DND-41 (cell line): ENCODE data around the gene PTPRN2.

Experiments used
- EZH2 ChIP-seq: IDR thresholded peaks from 3 replicates; pipeline ENCODE4 v1.6.1; 2012; ENCODE audit warnings: borderline replicate concordance, low read depth, mild to moderate bottlenecking, moderate library complexity, low read length, inconsistent platforms; ENCODE audit not compliant: severe bottlenecking
- TF ChIP-seq, protein P1 (sequence below): IDR thresholded peaks from 2 replicates; pipeline ENCODE4 v1.5.1; 2012; ENCODE audit warnings: borderline replicate concordance, low read length, moderate library complexity, mild to moderate bottlenecking; ENCODE audit not compliant: poor library complexity, severe bottlenecking; ENCODE audit errors: extremely low read depth

DNA sequence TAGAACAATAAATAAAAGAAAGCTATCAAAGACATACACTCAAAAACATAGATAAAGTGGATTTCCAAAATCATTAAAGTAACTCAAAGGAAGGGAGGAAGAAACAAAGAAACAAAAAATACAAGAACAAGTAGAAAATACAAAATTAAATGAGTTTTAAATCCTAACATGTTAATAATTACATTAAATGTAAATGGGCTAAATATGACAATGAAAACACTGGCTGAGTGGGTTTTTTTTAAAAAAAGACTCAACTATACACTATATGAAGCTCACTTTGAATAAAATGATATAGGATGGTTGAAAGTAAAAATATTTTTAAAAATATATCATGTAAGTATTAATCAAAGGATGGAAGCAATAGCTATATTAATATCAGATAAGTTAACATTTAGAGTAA lies 371.4 kb downstream of the PTPRN2 start:
- TF ChIP-seq, protein P1, sequence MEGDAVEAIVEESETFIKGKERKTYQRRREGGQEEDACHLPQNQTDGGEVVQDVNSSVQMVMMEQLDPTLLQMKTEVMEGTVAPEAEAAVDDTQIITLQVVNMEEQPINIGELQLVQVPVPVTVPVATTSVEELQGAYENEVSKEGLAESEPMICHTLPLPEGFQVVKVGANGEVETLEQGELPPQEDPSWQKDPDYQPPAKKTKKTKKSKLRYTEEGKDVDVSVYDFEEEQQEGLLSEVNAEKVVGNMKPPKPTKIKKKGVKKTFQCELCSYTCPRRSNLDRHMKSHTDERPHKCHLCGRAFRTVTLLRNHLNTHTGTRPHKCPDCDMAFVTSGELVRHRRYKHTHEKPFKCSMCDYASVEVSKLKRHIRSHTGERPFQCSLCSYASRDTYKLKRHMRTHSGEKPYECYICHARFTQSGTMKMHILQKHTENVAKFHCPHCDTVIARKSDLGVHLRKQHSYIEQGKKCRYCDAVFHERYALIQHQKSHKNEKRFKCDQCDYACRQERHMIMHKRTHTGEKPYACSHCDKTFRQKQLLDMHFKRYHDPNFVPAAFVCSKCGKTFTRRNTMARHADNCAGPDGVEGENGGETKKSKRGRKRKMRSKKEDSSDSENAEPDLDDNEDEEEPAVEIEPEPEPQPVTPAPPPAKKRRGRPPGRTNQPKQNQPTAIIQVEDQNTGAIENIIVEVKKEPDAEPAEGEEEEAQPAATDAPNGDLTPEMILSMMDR: no peak
- TF ChIP-seq EZH2: no peak
